Activated naive CD4-positive, alpha-beta T cell treated with anti-CD3 and anti-CD28 coated beads, Interleukin-2, amount 50 U/mL, for 24 hours (primary cell): Measurements from ENCODE around the gene AKR1B15.
A peak's percentile ranks its signal among the peaks of the same experiment; 100 is the strongest.

Experiments
- H3K27ac Mint-ChIP-seq: one replicate; pipeline ENCODE4 v1.8.0; 2021; ENCODE audit warnings: mild to moderate bottlenecking, mixed read lengths
- H3K27me3 Mint-ChIP-seq: one replicate; pipeline ENCODE4 v1.8.0; 2021; ENCODE audit warnings: mixed read lengths
- H3K36me3 Mint-ChIP-seq: one replicate; pipeline ENCODE4 v1.8.0; 2021; ENCODE audit warnings: mixed read lengths
- H3K4me1 Mint-ChIP-seq: one replicate; pipeline ENCODE4 v1.8.0; 2021; ENCODE audit warnings: mixed read lengths
- H3K4me3 Mint-ChIP-seq: one replicate; pipeline ENCODE4 v1.8.0; 2021; ENCODE audit warnings: mild to moderate bottlenecking, mixed read lengths
- H3K9me3 Mint-ChIP-seq: one replicate; pipeline ENCODE4 v1.8.0; 2021; ENCODE audit warnings: mixed read lengths

The AKR1B15 gene

DNA sequence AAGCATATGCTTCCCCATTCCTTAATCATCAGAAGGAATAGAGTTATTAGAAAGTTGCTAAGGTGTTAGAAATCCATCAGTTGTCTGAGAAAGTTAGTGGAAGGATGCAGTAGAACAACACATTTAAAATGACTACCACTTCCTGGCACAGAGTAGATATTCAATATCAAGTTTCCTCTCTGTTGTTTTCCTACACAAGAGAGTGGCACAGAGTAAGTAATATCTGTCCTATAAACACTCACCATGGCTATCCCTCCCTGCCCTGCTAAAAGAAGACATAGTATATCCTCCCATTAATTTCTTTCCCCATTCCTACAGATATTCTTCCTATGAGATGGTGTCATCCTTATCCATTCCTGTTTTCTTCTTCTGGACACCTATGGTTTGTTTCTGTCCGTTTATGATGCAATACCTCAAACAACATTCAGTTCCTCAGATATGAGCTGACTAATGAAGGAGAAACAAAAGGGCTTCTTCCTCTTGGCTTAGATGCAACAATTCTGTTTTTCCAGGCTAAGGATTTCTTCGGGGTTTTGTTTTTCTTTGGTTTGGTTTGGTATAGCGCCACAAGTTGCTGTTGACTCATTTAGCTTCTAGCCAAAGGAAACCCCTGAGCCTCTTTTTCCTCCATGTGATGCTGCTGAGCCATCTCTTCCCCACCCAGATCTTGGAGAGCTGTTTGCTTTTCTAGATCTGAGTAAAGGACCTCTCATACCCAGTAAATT is 64.9 kb downstream of the AKR1B15 start:
- Mint-ChIP-seq H3K9me3 (no peaks in the 10 kb centered on the region), H3K4me1 (peaks cover 9% of the 10 kb centered on the region), H3K27me3 (peaks cover 4% of the 10 kb centered on the region), H3K36me3 (no peaks in the 10 kb centered on the region), H3K4me3 (no peak overlapping the region), H3K27ac (peak overlapping the region; percentile 30)

- Mint-ChIP-seq H3K4me3 (no peak overlapping the region), H3K36me3 (no peaks in the 10 kb centered on the region)
Measured at GRCh38 chr7:134616611-134617010, 67.7 kb downstream of the AKR1B15 start.

GRCh38 chr7:134618756-134619530 is 70.0 kb downstream of the AKR1B15 start:
- no peak overlapping the region for H3K27ac Mint-ChIP-seq
- H3K4me1 Mint-ChIP-seq, result peaks cover 5% of the 10 kb centered on the region
- H3K36me3 Mint-ChIP-seq, result no peaks in the 10 kb centered on the region
- H3K9me3 Mint-ChIP-seq, result no peaks in the 10 kb centered on the region
- no peak overlapping the region for H3K4me3 Mint-ChIP-seq
- H3K27me3 Mint-ChIP-seq, result peaks cover 15% of the 10 kb centered on the region

More at GRCh38 chr7:134616611-134617010, 67.7 kb downstream of the AKR1B15 start:
- H3K9me3 Mint-ChIP-seq, result no peaks in the 10 kb centered on the region
- H3K27ac Mint-ChIP-seq, result no peak overlapping the region
- H3K27me3 Mint-ChIP-seq, result peaks cover 7% of the 10 kb centered on the region
- H3K4me1 Mint-ChIP-seq, result peaks cover 9% of the 10 kb centered on the region

DNA sequence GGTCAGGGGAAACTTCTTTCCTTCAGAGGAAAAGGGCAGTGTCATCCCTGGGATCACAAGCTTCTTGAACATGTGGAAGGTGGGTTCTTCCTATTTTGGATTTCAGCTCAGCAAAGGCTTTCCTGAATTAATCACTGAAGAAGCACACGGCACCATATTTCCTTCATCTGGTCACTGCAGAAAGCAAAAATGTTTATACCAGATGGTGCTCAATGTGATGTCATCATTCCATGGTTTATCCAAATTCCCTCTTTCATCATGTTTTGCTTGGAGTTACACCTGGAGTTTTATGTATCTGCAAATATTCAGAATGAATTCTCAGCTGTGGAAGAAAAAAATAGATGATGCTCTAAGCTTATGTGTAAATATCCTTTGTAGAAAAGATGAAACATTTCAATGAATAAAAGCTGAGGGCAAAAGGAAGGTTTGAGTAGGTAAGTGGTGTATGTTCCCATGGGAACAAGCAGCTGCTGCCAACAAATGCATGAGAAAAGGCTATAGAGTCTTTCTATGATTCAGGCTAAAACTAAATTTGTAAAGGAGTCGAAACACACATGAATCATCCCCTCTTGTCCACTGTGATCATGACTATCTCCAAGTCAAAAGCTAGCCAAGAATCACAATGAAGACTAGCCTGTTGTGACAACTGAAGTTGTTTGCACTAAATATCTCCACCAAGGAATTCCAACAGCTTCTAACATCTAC is 70.9 kb downstream of the AKR1B15 start:
- no peak overlapping the region for H3K27ac Mint-ChIP-seq
- H3K27me3 Mint-ChIP-seq, result peaks cover 13% of the 10 kb centered on the region
- H3K9me3 Mint-ChIP-seq, result no peaks in the 10 kb centered on the region
- H3K4me1 Mint-ChIP-seq, result no peaks in the 10 kb centered on the region
- no peak overlapping the region for H3K4me3 Mint-ChIP-seq
- H3K36me3 Mint-ChIP-seq, result no peaks in the 10 kb centered on the region

GRCh38 chr7:134622303-134622995 is 73.5 kb downstream of the AKR1B15 start:
- H3K4me3 Mint-ChIP-seq, result no peak overlapping the region

GRCh38 chr7:134623193-134623592 is 74.3 kb downstream of the AKR1B15 start:
- no peak overlapping the region for H3K4me3 Mint-ChIP-seq
- H3K27ac Mint-ChIP-seq, result no peak overlapping the region

More at GRCh38 chr7:134622303-134622995, 73.5 kb downstream of the AKR1B15 start:
- H3K4me1 Mint-ChIP-seq, result no peaks in the 10 kb centered on the region
- H3K27ac Mint-ChIP-seq, result no peak overlapping the region
- H3K27me3 Mint-ChIP-seq, result peaks cover 28% of the 10 kb centered on the region
- no peaks in the 10 kb centered on the region for H3K36me3 Mint-ChIP-seq
- no peaks in the 10 kb centered on the region for H3K9me3 Mint-ChIP-seq

GRCh38 chr7:134625550-134625949 is 76.6 kb downstream of the AKR1B15 start:
- H3K36me3 Mint-ChIP-seq, result no peaks in the 10 kb centered on the region
- H3K4me3 Mint-ChIP-seq, result no peak overlapping the region
- H3K27ac Mint-ChIP-seq, result no peak overlapping the region
- no peaks in the 10 kb centered on the region for H3K4me1 Mint-ChIP-seq
- H3K27me3 Mint-ChIP-seq, result peaks cover 34% of the 10 kb centered on the region
- H3K9me3 Mint-ChIP-seq, result no peaks in the 10 kb centered on the region

More at GRCh38 chr7:134623193-134623592, 74.3 kb downstream of the AKR1B15 start:
- Mint-ChIP-seq H3K36me3 (no peaks in the 10 kb centered on the region), H3K9me3 (no peaks in the 10 kb centered on the region), H3K4me1 (no peaks in the 10 kb centered on the region), H3K27me3 (peaks cover 33% of the 10 kb centered on the region)

DNA sequence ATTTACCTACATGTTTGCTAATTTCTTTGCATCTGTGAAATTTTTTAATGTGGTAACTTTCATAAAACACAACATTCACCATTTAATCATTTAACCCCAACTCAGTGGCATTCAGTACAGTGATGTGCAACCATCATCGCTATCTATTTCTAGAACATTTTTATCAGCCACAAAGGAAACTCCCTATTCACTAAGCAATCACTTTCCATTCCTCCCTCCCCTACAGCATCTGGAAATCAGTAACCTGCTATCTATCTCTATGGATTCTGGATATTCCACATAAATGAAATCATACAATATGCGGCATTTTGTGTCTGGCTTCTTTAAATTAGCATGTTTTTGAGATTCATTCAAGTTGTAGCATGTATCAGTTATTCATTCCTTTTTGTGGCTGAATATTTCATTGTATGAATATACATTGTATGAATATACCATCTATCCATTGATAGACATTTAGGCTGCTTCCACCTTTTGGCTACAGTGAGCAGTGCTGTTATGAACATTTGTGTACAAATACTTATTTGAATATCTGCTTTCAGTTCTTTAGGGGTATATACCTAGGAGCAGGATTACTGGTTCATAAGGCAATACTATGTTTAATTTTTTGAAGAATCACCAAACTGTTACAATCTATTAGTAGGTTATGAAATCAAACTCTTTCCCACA is 78.3 kb downstream of the AKR1B15 start:
- Mint-ChIP-seq H3K4me1 (no peaks in the 10 kb centered on the region), H3K27me3 (peaks cover 31% of the 10 kb centered on the region), H3K27ac (no peak overlapping the region), H3K4me3 (no peak overlapping the region), H3K36me3 (no peaks in the 10 kb centered on the region), H3K9me3 (no peaks in the 10 kb centered on the region)

DNA sequence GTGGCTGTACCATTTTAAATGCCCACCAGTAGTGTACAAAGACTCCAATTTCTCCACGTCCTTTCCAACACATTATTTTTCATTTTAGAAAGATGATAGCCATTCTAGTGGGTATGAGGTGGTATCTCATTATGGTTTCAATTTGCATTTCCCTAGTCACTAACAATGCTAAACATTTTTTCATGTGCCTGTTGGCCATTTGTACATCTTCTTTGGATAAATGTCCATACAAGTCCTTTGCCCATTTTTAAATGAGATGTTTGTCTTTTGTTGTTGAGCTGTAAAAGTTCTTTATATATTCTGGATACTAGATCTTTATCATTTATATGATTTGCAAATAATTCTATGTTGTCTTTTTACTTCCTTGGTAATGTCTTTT is 78.9 kb downstream of the AKR1B15 start:
- Mint-ChIP-seq H3K27ac (no peak overlapping the region), H3K27me3 (peaks cover 27% of the 10 kb centered on the region), H3K4me1 (no peaks in the 10 kb centered on the region), H3K36me3 (no peaks in the 10 kb centered on the region), H3K9me3 (no peaks in the 10 kb centered on the region), H3K4me3 (no peak overlapping the region)

DNA sequence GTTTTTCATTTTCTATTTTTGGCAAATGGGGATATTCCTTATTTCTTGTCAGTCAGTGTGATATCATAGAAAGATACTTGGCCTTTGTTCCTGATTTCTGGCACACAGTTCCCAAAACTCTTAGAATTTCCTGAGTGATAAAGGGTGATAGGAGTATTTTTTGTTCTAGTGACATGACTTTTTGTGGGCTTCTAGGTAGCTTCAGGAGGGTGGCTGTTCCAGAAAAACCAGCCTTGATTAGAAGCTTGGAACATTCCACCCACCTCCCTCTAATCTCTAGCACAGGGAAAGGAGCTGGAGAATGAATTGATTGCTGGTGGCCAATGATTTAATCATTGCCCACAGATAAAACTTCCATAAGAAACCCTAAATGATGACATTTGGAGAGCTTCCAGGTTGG is 80.5 kb downstream of the AKR1B15 start:
- H3K9me3 Mint-ChIP-seq, result no peaks in the 10 kb centered on the region
- H3K4me1 Mint-ChIP-seq, result peaks cover 6% of the 10 kb centered on the region
- no peaks in the 10 kb centered on the region for H3K36me3 Mint-ChIP-seq
- H3K27ac Mint-ChIP-seq, result no peak overlapping the region
- peaks cover 24% of the 10 kb centered on the region for H3K27me3 Mint-ChIP-seq
- no peak overlapping the region for H3K4me3 Mint-ChIP-seq
